GM10266 (cell line): ENCODE results near the gene CNOT11.
"Not testable (repeated sequence)": the region's sequence is repeated elsewhere in the genome, so short reads cannot be mapped to it uniquely, and the experiment has no call there.

Experiments
- DNase-seq: peaks from one replicate; pipeline ENCODE4 v3.0.0; 2012; ENCODE audit errors: extremely low spot score
- TF ChIP-seq, protein P1 (sequence below): IDR thresholded peaks from 2 replicates; pipeline ENCODE4 v1.5.1; 2012; ENCODE audit warnings: mild to moderate bottlenecking, low read depth; ENCODE audit not compliant: control insufficient read depth, insufficient read depth; ENCODE audit errors: missing control alignments

The CNOT11 gene

DNA sequence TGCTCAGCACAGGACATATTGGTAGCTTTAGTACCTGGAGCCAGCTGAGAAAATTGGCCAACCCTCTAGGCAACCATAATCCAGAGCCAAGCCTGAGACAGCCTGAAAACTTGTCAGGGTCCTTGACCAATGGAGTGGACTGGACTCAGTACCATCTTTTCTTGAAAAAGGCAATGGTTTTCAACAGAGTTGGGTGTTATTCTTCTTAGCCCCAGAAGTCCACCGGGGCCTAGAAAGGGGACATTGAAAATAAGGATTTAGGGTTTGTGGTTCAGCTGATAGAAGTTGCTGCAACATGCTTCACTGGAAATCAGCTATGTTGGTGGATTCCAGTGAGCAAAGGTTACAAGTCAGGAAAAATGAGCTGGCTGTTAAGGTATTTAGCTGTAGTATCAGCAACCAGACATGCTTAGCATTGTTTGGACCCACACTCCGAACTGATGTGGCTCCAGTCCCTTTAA lies 22.1 kb upstream of the CNOT11 start:
- DNase-seq, result no peak

DNA sequence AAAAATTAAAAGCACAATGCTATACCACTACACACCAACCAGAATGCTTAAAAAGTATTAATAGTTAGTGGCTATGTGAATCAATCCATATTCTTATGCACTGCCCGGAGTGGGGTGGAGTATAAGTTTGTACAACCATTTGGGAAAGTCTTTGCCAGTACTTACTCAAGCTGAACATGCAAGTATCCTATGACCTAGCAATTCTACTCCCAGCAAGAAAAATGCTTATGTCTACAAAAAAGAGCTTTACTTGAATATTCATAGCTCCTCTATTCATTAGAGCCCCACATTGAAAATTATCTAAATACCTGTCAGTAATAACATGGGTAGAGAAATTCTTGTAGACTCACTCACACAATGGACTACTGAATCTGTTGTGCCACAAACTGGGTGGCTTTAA lies 21.4 kb upstream of the CNOT11 start:
- DNase-seq, result no peak
- TF ChIP-seq, protein P1, sequence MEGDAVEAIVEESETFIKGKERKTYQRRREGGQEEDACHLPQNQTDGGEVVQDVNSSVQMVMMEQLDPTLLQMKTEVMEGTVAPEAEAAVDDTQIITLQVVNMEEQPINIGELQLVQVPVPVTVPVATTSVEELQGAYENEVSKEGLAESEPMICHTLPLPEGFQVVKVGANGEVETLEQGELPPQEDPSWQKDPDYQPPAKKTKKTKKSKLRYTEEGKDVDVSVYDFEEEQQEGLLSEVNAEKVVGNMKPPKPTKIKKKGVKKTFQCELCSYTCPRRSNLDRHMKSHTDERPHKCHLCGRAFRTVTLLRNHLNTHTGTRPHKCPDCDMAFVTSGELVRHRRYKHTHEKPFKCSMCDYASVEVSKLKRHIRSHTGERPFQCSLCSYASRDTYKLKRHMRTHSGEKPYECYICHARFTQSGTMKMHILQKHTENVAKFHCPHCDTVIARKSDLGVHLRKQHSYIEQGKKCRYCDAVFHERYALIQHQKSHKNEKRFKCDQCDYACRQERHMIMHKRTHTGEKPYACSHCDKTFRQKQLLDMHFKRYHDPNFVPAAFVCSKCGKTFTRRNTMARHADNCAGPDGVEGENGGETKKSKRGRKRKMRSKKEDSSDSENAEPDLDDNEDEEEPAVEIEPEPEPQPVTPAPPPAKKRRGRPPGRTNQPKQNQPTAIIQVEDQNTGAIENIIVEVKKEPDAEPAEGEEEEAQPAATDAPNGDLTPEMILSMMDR, result no peak

More for the DNA sequence above, 22.1 kb upstream of the CNOT11 start:
- TF ChIP-seq, protein P1, result no peak

DNA sequence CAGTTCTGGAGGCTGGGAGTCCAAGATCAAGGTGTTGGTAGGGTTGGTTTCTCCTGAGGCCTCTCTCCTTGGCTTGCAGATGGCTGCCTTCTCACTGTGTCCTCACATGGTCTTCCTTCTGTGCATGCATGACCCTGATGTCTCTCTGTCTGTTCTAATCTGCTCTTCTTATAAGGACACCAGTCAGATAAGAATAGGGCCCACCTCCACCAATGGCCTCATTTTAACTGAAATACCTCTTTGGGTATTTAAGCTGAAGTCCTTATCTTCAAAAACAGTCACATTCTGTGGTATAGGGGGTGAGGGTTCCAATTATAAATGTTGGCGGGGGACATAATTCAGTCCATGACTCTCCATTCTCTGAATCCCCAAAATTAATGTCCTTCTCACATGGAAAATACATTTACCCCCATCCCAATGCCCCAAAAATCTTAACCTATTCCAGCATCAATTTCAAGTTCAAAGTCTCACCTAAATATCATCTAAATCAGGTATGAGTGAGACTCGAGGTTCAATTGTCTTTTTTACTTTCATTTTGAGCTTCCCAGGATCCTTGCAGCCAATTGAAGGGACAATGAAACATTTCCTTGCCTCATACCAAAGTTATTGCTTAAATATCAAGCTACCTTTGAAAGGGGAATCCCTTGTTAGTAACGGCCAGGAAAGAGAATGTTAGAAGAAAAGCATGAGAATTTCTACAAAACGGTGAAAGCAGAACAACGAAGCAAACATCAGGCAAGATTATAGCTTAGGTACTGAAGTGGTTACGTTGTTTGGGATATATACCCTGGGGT lies 20.6 kb upstream of the CNOT11 start:
- TF ChIP-seq, protein P1, result no peak
- no peak for DNase-seq

DNA sequence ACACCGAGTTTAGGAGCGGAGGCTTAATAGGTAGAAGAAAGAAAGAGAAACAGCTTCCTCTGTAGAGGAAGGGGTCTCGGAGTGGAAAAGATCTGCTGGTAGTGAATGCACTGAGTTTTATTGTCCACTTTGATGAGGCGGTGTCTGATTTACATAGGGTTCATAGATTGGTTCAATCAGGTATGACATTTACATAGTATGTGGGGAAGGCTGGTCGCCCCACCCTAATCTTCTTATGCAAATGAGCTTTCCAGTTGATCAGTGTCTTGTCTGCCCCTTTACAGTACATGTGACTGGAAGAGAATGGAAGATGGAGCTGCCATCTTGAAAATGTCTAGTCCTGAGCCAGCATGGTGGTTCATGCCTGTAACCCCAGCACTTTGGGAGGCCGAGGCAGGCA lies 19.9 kb upstream of the CNOT11 start:
- TF ChIP-seq, protein P1, result no peak
- no peak for DNase-seq

DNA sequence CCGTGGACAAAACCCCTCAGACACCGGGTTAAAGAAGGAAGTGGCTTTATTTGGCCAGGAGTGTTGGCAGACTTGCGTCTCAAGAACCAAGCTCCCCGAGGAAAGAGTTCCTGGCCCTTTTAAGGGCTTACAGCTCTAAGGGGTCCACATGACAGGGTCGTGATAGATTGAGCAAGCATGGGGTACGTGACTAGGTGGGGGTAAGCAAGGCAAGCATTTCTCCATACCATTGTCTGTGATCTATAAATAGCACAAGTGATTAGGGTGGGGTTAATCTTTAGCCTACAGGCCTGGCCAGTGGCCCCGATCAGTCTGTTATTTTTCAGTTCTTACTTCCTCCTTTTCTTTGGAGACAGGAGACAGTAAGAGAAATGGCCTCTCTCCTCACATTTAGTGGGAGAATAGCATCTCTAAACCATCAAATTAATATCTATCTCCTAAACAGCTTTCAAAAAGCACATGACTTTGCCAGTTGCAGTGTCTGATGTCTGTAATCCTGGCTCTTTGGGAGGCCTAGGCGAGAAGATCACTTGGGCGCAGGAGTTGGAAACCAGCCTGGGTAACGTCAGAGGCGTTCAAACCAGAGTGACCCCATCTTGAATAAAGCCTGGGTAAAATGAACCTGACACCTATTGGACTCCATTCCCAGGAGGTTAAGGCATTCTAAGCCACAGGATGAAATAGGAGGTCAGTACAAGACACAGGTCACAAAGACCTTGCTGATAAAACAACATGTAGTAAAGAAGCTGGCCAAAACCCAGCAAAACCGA lies 18.3 kb upstream of the CNOT11 start:
- no peak for DNase-seq

DNA sequence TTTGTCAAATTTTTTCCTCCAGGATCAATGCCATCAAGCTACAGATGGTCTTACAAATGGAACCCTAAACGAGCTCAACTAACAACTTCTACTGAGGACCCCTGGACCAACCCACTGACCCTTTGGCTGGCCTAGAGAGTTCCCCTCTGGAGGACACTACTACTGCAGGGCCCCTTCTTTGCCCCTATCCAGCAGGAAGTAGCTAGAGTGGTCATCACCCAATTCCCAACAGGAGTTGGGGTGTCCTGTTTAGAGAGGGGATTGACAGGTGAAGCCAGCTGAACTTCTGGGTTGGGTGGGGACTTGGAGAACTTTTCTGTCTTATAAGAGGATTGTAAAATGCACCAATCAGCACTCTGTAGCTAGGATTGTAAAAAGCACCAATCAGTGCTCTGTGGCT lies 16.7 kb upstream of the CNOT11 start:
- not testable (repeated sequence) for DNase-seq

More for the DNA sequence above, 18.3 kb upstream of the CNOT11 start:
- TF ChIP-seq, protein P1, result no peak

DNA sequence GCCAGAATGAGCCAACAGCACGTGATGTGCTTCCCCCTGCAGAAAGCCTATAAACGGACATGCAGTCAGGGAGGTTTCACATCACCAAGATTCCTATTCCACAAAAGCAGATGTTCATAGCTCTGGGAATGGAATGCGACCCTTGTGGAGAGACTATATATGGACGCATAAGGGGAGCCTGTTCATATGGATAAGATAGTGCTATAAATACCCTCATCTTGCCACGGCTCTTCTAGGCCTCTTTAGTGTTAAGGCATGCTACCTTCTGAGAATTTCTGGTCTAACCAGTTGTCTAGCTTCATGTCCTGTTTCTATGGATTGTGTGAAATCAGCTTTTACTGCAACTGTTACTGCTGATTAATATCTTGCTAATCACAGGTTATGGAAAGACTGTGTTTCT lies 14.7 kb upstream of the CNOT11 start:
- not testable (repeated sequence) for DNase-seq
